GM18507 (cell line): ENCODE data around the gene LLGL1.

Source experiments
- DNase-seq: peaks from one replicate; pipeline ENCODE4 v3.0.0; 2011; ENCODE audit warnings: low read depth; ENCODE audit not compliant: insufficient read length; ENCODE audit errors: extremely low spot score
- FAIRE-seq: peaks from 2 replicates; lab custom pipeline; 2011; peaks lifted over from hg19 to GRCh38; lab: Jason Lieb, UNC

The LLGL1 gene

GRCh38 chr17:18226284-18226945 is 980 bp downstream of the LLGL1 start:
- no peak for FAIRE-seq
- DNase-seq = no peak

GRCh38 chr17:18227635-18228034 is 2.2 kb downstream of the LLGL1 start:
- DNase-seq (no peak), FAIRE-seq (no peak)

DNA sequence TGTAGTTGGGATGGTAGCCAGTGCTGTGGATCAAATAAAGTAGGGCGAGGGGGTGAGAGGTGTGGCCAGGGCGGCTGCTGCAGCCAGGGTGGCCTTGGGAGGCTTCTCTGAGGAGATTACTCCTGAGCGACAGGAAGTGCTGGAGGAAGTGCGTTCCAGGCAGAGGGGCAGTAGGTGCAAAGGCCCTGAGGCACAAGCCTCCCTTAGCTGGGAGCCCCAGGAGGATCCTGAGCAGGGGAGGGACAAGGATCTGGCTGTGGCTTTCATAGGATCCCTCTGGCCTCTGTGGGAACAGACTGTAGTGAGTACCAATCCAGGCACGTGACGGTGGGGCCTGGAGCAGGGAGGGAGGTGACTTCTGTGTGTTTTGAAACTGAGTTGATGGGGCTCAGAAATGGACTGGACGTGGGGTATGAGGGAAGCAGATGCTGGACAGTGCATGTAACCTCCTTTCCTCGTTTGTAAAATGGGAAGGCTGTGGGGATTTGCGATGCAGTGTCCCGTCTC is 2.8 kb downstream of the LLGL1 start:
- no peak for DNase-seq
- FAIRE-seq = no peak

- no peak for FAIRE-seq
- DNase-seq = no peak
Observed at GRCh38 chr17:18229254-18229653, 3.8 kb downstream of the LLGL1 start.

GRCh38 chr17:18229771-18230170 is 4.3 kb downstream of the LLGL1 start:
- DNase-seq = no peak
- no peak for FAIRE-seq

- no peak for DNase-seq
Observed at GRCh38 chr17:18230288-18231141, 5.1 kb downstream of the LLGL1 start.

GRCh38 chr17:18231164-18231563 is 5.7 kb downstream of the LLGL1 start:
- FAIRE-seq = no peak
- no peak for DNase-seq

More at GRCh38 chr17:18230288-18231141, 5.1 kb downstream of the LLGL1 start:
- no peak for FAIRE-seq

GRCh38 chr17:18233803-18234518 is 8.5 kb downstream of the LLGL1 start:
- DNase-seq (no peak), FAIRE-seq (no peak)

GRCh38 chr17:18234853-18235380 is 9.5 kb downstream of the LLGL1 start:
- FAIRE-seq = no peak
- no peak for DNase-seq

DNA sequence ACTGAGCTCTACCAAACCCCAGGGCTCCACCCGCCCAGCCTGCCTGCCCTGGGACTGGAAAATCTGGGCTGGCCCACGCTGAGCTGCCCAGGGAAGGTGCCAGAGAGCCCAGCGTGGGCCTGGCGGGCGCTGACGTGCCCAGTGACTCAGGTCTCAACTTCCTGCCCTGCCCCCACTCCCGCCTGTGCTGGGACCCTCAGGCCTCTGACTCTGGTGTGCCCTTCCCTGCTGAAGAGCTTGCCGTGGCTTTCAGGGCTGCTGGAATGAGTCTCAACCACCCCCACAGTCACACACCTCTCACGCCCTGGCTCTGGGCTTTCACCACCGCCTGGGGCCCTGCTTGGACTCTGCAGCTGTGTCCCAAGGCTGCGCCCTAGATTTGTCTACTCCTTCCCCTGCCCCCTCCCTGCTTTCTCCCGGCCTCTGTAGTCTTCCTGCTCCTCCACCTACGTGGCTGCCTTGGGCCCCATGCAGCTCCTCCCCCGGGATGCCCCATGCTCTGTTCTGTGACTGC is 10.4 kb downstream of the LLGL1 start:
- FAIRE-seq = no peak
- DNase-seq = no peak

- no peak for DNase-seq
- no peak for FAIRE-seq
Observed at GRCh38 chr17:18236494-18236893, 11.1 kb downstream of the LLGL1 start.

GRCh38 chr17:18237461-18237860 is 12.0 kb downstream of the LLGL1 start:
- no peak for FAIRE-seq

DNA sequence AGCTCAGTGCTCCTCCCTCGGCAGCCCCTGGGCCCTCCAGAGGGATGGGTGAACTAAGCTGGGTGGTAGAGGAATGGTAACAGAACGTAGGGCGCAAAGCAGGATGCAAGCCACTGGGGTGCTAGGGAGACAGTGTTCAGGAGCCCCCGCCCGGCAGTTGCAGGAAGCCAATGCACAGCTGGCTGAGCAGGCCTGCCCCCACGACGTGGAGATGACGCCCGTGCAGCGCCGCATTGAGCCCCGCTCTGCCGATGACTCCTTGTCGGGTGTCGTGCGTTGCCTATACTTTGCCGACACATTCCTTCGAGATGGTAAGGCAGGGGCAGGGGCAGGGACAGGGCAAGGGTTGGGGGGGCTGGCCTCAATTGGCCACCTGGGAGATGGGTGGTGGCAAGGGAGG is 12.9 kb downstream of the LLGL1 start:
- DNase-seq = no peak
- no peak for FAIRE-seq

More at GRCh38 chr17:18237461-18237860, 12.0 kb downstream of the LLGL1 start:
- DNase-seq = no peak

DNA sequence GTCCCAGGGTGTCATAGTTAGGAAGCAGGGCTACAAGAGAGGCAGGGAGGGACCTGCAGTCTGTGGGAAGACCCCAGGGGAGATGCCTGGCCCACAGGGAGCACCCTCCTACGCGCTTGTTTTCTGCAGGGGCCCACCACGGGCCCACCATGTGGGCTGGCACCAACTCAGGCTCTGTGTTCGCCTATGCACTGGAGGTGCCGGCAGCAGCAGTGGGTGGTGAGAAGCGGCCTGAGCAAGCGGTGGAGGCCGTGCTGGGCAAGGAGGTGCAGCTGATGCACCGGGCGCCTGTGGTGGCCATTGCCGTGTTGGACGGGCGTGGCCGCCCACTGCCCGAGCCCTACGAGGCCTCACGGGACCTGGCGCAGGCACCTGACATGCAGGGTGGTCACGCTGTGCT is 15.0 kb downstream of the LLGL1 start:
- FAIRE-seq (no peak), DNase-seq (no peak)

GRCh38 chr17:18241229-18241871 is 15.9 kb downstream of the LLGL1 start:
- no peak for DNase-seq

GRCh38 chr17:18245038-18245776 is 19.8 kb downstream of the LLGL1 start:
- no peak for FAIRE-seq

More at GRCh38 chr17:18241229-18241871, 15.9 kb downstream of the LLGL1 start:
- no peak for FAIRE-seq

GRCh38 chr17:18246109-18246725 is 20.8 kb downstream of the LLGL1 start:
- FAIRE-seq = no peak
- DNase-seq = no peak

More at GRCh38 chr17:18245038-18245776, 19.8 kb downstream of the LLGL1 start:
- no peak for DNase-seq
